Measurements from ENCODE around the gene GNPDA2.

- TF ChIP-seq CTCF (IDR thresholded peaks at IDR 0.05; ENCODE audit: low read depth, low read length, poor library complexity, severe bottlenecking) (no peak), EZH2phosphoT487 (IDR thresholded peaks at IDR 0.05; ENCODE audit: borderline replicate concordance, low read length) (no peak)
Measured at GRCh38 chr4:44725726-44726037, 674 bp downstream of the GNPDA2 start.
